Middle frontal gyrus (tissue), 1 donor: ENCODE data around the gene CDK11A.
"Not testable (repeated sequence)": the region's sequence is repeated elsewhere in the genome, so short reads cannot be mapped to it uniquely, and the experiment has no call there.

Source experiments
- DNase-seq: peaks from one replicate; pipeline ENCODE4 v3.0.0-alpha.2; 2015; ENCODE audit warnings: low spot score; ENCODE audit errors: extremely low spot score

The CDK11A gene

DNA sequence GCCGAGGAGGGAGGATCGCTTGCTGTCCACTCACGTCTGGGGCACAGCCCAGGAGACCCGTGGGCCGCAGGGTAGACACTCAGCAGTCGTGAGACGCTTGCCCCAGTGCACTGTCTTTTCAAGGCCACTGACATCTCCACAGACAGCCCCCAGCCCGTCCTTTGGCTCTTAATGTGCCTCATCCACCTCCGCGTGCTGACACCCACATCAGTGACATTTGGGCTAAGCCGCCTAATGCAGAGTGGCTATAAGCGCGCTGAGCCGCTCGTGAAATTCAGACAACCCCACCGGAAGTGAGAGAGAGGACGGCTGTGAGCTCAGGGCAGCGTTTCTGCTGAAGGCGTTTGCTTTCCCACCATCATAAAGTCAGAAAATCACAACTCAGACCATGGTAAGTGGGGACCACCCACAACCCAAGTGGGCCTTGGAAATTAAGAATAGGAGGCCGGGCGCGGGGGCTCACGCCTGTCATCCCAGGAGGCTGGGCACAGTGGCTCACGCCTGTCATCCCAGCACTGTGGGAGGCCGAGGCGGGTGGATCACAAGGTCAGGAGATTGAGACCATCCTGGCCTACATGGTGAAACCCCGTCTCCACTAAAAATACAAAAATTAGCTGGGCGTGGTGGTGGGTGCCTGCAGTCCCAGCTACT is 40.0 kb downstream of the CDK11A start:
- DNase-seq = no peak

DNA sequence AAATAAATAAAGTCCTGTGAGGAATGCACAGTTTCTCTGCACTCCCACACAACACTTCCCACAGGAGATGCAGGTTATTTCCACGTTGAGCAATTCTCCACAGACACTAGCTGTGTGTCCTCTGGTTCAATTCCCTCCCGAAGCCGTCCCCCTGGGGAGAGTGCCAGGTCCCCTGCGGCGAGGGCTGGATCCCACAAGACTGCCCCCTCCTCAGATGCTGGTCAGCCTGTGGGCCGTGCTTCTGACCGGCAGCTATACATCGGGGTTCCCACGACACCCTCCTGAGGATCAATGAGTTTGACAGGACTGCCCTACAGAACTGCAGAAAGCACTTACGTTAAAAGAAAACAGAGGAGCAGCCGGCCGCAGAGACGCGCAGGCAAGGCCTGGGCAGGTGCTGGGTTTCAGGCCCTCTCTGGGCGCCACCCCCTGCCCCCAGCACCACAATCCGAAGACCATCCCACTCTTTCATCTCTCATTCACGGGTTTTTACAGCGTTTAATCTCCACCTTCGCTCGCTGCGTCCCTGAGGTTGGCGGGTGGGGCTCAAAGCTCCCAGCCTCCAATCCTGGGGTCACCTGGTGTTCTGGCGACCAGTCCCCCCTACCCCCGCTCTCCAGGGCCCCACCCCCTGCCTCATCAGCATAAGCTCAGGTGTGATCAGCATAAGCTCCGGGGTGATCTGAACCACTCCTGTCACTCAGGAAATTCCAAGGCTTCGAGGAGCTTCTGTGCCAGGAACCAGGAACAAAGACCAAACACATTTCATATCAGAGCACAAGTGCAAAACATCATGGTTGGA is 40.9 kb downstream of the CDK11A start:
- DNase-seq = no peak

DNA sequence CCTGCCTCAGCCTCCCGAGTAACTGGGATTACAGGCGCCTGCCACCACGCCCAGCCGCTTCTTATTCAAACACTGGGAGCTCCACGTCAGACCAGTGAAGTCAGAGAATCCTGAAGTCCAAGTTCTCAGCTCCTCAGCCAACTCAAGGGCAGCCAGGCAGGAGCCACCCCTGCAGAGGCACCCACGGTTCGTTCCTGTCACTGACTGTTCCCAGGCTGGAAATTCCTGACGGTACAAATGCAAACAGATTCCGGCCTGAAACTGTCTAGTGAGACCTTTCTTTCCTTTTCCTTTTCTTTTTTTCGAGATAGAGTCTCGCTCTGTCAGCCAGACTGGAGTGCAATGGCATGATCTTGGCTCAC is 43.3 kb downstream of the CDK11A start:
- DNase-seq = no peak

DNA sequence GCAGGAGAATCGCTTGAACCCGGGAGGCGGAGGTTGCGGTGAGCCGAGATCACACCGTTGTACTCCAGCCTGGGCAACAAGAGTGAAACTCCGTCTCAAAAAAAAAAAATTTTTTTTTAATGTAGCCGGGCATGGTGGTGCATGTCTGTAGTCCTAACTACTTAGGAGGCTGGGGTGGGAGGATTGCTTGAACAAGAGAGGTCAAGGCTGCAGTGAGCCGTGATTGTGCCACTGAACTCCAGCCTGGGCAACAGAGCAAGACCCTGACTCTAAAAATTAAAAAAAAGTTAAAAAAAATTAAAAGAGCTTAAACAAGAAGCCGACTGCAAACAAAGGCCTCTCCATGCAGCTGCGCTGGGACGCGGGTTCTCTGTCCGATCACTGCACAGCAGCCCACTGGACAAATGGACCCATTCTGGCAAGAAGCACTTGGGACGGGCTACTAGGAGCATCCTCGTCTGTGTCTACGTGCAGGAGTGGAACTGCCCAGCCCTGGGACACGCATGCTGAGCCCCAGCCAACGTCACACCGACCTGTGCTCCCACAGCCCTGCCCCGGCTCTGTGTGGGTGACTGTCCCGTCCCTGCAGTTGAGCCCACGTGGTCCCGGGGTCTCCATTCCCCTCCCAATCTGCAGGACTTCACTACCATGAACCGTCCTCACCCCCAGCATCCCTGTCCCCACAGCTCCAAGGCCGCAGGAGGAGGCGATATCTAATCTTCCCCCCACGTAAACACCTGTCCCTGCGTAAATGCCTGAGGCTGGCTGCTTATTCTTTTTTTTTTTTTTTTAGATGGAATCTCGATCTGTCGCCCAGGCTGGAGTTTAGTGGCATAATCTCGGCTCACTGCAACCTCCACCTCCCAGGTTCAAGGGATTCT is 43.9 kb downstream of the CDK11A start:
- DNase-seq = no peak

DNA sequence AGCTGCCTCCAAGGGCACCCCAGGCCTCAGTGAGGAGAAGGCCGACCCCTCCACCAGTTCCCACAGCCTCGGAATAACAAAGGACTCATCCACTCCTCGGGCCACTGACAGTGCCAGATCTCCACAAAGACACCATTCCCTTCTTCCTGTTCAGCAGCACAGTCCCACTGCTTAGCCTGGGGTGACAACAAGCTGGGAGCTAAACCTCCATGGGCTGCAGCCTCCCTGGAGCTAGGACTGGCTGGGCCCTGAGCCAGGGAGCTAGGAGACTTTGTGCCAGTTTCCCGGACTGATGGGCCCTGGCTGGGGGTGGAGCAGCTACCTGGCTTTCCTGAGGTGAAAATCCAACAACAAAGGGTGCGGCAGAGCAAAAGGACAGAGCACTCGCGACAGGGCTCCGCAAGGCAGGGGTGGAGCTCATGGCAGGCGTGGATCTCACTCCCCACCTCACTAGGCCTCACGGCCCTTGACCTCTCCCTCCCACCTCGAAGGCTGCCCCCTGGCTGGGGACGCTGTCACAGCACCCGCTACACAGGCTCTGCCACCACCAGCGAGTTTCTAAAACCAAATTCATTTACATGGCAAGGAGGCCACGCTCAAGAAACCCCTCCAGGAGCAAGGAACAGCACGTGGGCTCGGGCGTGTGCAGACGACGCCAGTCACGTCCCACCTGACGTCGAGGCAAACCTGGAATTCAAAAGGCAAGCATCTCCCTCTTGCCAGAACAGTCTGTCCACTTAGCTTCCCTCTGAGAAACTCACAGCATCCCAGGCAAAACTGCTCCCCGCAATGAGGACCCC is 45.4 kb downstream of the CDK11A start:
- DNase-seq = no peak

DNA sequence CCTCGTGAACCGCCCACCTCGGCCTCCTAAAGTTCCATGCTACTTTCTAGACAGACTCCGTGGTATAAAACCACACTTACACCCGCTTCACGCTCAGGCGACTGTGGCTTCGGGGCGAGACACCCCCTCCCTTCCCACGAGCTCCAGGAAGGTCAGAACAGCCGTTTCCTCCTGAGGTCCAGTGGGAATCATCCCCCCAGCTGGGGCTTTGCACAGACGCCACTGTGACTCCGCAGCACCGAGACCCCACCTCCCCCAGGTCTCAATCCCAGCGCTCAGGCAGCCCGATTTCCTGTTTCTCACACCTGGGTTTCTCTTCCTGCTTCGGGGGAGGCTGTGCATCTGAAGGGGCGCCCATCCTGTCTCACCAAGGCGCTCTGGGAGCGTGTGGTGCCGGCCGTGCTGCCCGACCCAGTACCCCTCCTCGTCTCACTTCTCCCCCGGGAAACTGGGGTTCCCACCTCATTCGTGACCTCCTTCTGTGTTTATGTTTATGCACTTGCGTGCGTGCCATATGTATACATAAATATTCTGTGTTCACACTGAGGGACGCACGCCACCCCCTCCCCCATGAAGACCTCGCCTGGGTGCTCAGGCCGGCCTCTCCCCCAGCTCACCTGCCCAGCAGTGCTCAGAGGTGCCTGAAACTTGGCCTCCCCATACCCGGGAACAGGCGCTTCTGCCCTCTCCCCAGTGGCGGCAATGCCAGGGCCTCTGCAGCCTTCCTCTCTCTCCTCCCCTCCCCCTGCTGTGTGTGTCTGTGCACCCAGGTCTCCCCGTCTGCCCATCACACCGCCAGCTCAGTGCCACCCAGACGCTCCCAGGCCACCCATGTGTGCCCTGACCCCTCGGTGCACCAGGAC is 46.2 kb downstream of the CDK11A start:
- DNase-seq = no peak

DNA sequence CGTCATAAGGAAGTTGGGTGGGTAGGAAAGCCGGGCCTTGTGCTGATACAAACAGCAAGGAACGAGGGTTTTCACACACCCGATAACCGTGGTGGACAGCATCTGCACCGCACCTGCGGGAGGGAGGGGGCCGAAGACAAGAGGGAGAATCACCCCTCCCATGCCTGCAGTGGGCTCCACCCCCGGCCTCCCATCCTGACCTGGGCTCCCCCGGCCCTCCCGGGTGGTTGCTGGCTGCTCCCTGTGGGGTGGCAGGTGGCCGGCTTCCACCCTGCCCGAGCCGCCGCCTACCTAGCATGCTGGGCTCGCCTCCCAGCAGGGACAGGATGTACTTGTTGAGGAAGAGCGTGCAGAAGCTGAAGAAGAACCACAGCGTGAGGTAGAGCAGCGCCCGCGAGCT is 48.1 kb downstream of the CDK11A start:
- not testable (repeated sequence) for DNase-seq

DNA sequence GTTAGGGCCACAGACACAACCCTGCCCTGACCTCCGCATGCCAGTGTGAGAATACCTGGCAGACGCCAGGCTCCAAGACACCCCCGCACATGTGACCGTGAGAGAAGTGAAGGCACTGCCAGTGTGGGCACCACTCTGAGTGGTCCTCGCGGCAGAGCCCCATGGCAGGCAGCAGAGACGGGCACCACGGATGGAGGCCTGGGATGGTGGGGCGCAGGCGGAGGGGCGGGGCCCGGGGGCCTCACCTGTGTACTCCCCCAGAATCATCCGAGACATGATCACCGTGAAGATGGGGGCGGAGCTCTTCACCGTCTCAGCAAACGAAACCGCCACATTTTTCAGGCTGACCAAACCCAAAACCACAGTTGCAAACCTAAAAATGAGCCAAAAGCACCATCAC is 48.9 kb downstream of the CDK11A start:
- not testable (repeated sequence) for DNase-seq

DNA sequence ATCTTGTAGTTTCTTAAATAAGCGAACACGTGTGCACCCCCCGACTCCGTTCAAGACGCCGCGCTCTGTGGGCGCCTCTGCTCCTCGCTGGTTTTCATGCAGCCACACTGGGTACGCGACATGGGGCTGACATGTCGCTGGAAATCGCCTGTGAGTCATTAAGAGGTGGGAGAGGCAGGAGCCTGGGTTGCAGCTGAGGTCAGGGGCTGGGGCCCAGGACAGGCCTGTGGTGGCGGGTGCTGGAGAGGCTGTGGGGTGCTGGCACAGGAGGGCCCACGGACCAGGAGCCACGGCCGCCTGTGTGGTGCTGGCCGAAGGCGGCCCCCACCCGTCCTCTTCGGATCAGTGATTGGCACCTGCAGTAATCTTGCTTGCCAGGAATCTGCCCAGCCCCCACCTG is 49.4 kb downstream of the CDK11A start:
- not testable (repeated sequence) for DNase-seq

DNA sequence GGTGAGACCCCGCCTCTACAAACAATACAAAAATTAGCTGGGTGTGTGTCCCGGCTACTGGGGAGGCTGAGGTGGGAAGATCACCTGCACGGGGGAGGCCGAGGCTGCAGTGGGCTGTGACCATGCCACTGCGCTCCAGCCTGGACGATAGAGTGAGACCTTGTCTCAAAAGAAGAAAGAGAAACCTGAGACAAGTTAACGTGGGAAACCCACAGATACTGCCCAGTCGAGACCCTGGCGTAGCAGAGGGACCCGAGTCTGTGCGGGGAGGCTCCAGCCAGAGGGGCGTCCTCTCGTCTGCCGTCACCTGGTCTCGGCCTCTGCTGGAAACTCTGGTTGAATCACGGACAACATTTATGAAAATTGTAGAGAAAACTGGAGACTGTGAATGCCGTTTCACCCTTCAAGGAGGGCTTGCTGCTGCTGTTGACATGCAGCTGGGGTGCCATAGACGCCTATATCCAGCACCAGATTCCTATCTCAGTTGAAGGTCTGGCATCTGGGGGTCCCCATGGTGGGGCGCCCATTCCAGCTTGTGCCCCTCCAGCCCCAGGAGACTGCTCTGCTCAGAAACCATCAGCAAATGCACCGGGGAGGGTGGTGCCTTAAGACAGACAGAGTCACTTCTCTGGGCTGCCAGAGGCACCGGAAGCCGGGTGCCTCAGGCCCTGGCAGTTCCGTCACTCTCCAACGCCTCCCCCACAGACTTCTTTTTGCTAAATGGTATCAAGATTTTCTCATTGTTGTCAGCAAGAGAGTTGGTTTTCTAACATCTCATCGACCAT is 51.8 kb downstream of the CDK11A start:
- no peak for DNase-seq

DNA sequence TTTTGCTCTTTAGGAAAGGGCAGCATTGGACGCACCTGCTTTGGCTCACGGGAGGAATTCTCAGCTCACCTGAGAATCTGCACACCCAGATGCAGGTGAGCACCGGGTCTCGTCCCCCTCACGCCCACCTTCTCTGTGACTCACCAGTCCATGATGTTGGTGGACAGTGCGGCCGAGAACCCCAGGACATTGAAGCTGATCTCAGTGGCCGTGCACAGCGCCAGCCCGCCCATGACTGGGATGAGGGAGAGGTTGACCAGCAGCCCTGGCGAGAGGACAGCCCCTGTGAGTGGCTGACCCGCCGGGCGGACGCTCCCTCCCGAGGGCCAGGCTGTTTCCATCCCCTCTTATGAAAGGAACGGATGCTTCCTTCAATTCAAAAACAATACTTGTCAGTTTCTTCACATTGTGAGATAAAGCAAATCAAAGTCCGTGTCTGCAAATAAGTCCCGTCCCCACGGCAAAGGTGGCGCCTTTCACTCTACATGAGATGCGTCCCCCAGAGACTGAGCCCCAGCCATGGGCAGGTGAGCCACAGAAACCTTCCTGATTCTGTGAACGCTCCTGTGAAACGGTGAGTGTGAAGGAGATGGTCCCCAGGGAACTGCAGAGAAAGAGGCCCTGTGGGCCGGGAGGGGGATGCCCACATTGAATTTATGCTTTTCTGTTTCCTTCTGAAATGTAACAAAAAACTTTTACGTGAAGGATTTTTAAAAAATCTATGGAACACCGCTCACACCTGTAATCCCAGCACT is 52.6 kb downstream of the CDK11A start:
- DNase-seq = no peak

DNA sequence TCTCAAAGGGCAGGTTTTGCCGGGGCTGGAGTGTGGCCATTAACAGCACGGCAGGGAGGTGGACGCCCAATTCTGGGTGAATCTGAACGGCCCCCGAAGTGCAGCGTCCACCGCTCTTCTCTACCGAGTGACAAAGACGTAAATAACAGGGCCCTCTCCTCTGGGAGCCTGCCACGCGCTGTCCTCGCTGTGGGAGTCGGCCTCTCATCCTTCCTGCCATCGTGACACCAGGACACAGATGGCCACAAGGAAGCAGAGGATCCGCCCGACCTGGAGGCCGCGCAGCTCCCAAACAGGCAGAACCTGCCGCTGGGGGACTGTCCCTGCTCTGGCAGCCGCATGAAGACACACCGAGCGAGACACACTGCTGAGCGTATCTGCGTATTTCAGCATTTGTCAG is 53.3 kb downstream of the CDK11A start:
- DNase-seq = no peak

DNA sequence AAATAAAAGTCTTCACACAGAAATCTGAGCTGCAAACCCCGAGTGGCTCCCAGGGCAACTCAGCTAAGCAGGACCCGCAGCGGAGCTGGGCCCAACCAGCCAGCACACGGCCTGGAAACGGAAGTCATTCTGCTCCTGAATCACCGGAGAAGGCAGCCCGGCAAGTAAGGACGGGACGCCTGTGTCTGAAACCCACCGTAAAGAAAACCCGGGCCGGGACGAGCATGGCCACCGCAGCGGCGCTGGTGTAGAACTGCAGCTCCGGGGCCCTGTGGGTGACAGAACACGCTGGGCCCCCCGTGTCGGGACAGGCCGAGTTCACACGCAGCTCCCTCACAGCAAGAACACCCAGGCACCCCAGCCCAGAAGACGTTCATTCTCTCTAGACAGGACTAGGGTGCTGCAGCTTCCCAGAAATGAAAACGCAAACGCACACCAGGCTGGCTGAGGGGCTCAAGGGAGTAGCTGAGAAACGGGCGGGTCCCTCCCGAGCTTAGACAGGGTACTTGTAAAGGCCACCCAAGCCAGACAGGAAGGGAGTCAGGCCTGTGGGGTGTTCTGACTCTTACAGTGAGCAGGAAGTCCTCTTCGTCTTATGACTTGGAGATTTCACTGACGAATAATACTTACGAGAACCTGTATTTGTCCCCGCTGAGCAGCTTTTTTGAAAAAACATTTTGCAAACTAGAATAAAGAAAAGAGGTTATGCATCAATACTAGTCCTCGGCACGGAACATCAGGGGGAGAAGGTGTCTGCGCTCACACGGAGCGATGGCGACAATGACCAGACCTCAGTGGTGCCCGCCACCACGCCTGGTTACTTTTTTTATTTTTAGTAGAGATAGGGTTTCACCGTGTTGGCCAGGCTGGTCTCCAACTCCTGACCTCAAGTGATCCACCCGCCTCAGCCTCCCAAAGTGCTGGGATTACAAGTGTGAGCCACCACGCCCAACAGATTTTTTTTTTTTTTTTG is 54.4 kb downstream of the CDK11A start:
- DNase-seq = no peak

DNA sequence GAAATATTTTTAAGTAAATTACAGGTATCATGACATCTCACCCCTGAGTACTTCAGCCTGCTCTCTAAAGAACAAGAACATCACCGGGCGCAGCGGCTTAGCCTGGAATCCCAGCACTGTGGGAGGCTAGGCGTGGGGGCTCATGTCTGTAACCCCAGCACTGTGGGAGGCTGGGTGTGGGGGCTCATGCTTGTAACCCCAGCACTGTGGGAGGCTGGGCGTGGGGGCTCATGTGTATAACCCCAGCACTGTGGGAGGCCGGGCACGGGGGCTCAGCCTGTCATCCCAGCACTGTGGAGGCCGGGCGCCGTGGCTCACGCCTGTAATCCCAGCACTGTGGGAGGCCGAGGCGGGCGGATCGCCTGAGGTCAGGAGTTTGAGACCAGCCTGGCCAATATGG is 57.6 kb downstream of the CDK11A start:
- DNase-seq = no peak

DNA sequence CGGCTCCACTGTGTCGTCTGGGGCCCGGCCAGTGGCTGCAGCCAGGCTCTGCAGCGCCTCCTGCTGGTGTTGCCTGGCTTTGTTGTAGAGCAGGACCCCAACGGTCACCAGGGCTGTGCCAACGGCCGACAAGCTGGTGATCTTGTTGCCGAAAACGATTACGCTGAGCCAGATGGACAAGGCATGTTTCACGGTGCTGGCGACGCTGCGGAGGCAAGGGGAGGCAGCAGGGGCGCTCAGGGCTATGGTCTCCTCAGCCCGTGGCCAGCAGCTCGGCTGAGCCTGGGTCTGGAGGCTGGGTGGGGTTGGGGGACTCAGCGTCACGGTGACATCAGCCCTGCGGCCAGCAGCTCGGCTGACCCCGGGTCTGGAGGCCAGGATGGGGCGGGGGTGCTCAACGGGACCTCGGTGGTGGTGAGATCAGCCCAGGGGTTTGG is 58.3 kb downstream of the CDK11A start:
- DNase-seq = no peak

DNA sequence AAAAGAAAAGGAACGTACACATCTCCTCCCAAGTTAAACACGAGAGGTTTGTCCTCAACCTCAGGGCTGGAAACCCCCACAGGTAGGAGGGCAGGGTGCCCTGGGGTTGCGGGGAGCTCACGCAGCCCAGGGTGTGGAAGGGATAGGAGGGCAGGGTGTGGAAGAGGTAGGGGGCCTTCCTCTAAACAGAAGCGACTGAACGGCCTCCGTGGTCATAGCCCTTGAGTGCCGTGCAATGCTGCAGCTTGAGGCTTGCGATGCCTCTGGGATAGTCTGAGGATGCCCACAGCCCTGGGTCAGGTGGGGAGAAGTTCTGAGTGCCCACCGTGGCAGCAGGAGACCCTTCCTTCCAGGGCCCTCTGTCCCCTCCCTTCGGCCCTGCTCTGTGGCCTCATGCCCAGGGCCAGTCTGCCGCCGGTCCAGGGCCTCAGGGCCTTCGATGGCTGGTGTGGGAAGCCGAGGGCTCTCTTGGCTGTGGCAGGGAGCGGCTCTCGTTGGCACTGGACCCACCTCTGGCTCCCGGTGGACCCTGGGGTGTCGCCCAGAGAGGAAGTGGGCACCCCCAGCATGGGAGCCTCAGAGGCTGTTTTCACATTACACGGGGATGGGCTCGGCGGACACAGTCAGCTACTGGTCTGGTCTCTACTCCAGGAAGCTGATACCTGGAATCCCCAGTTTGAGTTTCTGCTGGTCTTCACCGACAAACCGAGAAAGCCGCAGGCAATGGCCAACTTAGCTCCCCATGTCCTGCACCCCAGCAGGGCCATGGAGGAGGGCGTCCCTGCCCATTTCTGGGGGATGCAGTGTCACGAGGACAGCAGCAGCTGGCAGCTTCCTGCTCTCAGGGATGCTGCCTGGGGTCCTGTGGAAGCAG is 59.0 kb downstream of the CDK11A start:
- DNase-seq = no peak

DNA sequence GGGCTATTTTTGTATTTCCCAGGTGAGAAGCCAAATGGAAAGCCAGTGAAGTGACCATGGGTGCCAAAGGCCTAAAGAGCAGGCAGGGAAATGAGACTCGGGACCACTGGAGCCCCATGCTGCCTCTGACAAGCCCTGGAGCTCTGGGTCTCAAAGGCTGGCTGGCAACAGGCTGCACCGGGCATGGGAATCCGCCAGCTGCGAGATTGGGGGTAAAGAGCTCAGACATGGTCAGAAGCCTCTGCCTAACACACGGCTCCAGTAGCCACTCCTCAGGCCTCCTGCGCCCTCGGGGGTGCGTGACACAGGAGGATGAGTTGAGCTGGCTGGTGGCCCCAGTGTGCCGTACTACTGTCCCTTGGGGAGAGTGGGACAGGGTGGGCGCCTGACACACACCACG is 59.8 kb downstream of the CDK11A start:
- DNase-seq = not testable (repeated sequence)
